ENCODE data around the gene C1QB. TPM values are rescaled to one million over a fixed set of nuclear protein-coding genes. Genes with fewer than 3 reads are reported as not detected.
A peak's percentile ranks its signal among the peaks of the same experiment; 100 is the strongest.
"Not testable (repeated sequence)": the region's sequence is repeated elsewhere in the genome, so short reads cannot be mapped to it uniquely, and the experiment has no call there.

C1QB gene
- polyA plus RNA-seq, 2 donors: 12.8 to 29.1 TPM

GRCh38 chr1:22704440-22705067 is 51.5 kb downstream of the C1QB start:
- H3K27ac ChIP-seq (ENCODE audit: low read depth in 2 of 2, low read length in 1 of 2): no peak overlapping the region
- no peaks in the 10 kb centered on the region for H3K4me1 ChIP-seq (ENCODE audit: control insufficient read depth in 2 of 2, insufficient read depth in 2 of 2, low read length in 1 of 2)
- H3K9me3 ChIP-seq (ENCODE audit: control insufficient read depth in 2 of 2, insufficient read depth in 1 of 2, low read depth in 1 of 2, low read length in 1 of 2): no peaks in the 10 kb centered on the region
- WGBS, 2 donors: 64 to 71% methylated on average over 2 of the region's 2 CpGs
- H3K27me3 ChIP-seq (ENCODE audit: control insufficient read depth in 1 of 2, insufficient read depth in 2 of 2, low read length in 2 of 2): no peaks in the 10 kb centered on the region
- no peaks in the 10 kb centered on the region for H3K36me3 ChIP-seq (ENCODE audit: control insufficient read depth in 2 of 2, insufficient read depth in 2 of 2, low read length in 1 of 2)
- H3K4me3 ChIP-seq (ENCODE audit: low read depth in 1 of 2, low read length in 2 of 2): no peak overlapping the region

- no peak overlapping the region for H3K27ac ChIP-seq (ENCODE audit: low read depth in 2 of 2, low read length in 1 of 2)
- no peaks in the 10 kb centered on the region for H3K9me3 ChIP-seq (ENCODE audit: control insufficient read depth in 2 of 2, insufficient read depth in 1 of 2, low read depth in 1 of 2, low read length in 1 of 2)
- no peak overlapping the region for H3K4me3 ChIP-seq (ENCODE audit: low read depth in 1 of 2, low read length in 2 of 2)
- no peaks in the 10 kb centered on the region for H3K27me3 ChIP-seq (ENCODE audit: control insufficient read depth in 1 of 2, insufficient read depth in 2 of 2, low read length in 2 of 2)
- H3K36me3 ChIP-seq (ENCODE audit: control insufficient read depth in 2 of 2, insufficient read depth in 2 of 2, low read length in 1 of 2): no peaks in the 10 kb centered on the region
- no peaks in the 10 kb centered on the region for H3K4me1 ChIP-seq (ENCODE audit: control insufficient read depth in 2 of 2, insufficient read depth in 2 of 2, low read length in 1 of 2)
These were observed 52.5 kb downstream of the C1QB start for GRCh38 chr1:22705586-22705985.

- not testable (repeated sequence) for H3K27ac ChIP-seq (ENCODE audit: low read depth in 2 of 2, low read length in 1 of 2); H3K4me1 ChIP-seq (ENCODE audit: control insufficient read depth in 2 of 2, insufficient read depth in 2 of 2, low read length in 1 of 2); H3K9me3 ChIP-seq (ENCODE audit: control insufficient read depth in 2 of 2, insufficient read depth in 1 of 2, low read depth in 1 of 2, low read length in 1 of 2); H3K36me3 ChIP-seq (ENCODE audit: control insufficient read depth in 2 of 2, insufficient read depth in 2 of 2, low read length in 1 of 2); H3K4me3 ChIP-seq (ENCODE audit: low read depth in 1 of 2, low read length in 2 of 2); H3K27me3 ChIP-seq (ENCODE audit: control insufficient read depth in 1 of 2, insufficient read depth in 2 of 2, low read length in 2 of 2)
- WGBS, 2 donors: 86 to 94% methylated on average over 4 of the region's 4 CpGs
These were observed 53.1 kb downstream of the C1QB start for GRCh38 chr1:22706100-22706499.

- no peaks in the 10 kb centered on the region for H3K36me3 ChIP-seq (ENCODE audit: control insufficient read depth in 2 of 2, insufficient read depth in 2 of 2, low read length in 1 of 2)
- no peak overlapping the region for H3K27ac ChIP-seq (ENCODE audit: low read depth in 2 of 2, low read length in 1 of 2)
- H3K4me3 ChIP-seq (ENCODE audit: low read depth in 1 of 2, low read length in 2 of 2): no peak overlapping the region
- H3K4me1 ChIP-seq (ENCODE audit: control insufficient read depth in 2 of 2, insufficient read depth in 2 of 2, low read length in 1 of 2): peaks cover 0 to 5% of the 10 kb centered on the region in 2 donors
- H3K27me3 ChIP-seq (ENCODE audit: control insufficient read depth in 1 of 2, insufficient read depth in 2 of 2, low read length in 2 of 2): peaks cover 3 to 4% of the 10 kb centered on the region in 2 donors
- H3K9me3 ChIP-seq (ENCODE audit: control insufficient read depth in 2 of 2, insufficient read depth in 1 of 2, low read depth in 1 of 2, low read length in 1 of 2): no peaks in the 10 kb centered on the region
These were observed 55.7 kb downstream of the C1QB start for GRCh38 chr1:22708777-22709176.

- Histone ChIP-seq H3K4me1 (ENCODE audit: control insufficient read depth in 2 of 2, insufficient read depth in 2 of 2, low read length in 1 of 2) (peaks cover 0 to 5% of the 10 kb centered on the region in 2 donors), H3K27me3 (ENCODE audit: control insufficient read depth in 1 of 2, insufficient read depth in 2 of 2, low read length in 2 of 2) (peaks cover 3 to 4% of the 10 kb centered on the region in 2 donors), H3K9me3 (ENCODE audit: control insufficient read depth in 2 of 2, insufficient read depth in 1 of 2, low read depth in 1 of 2, low read length in 1 of 2) (no peaks in the 10 kb centered on the region), H3K27ac (ENCODE audit: low read depth in 2 of 2, low read length in 1 of 2) (no peak overlapping the region), H3K36me3 (ENCODE audit: control insufficient read depth in 2 of 2, insufficient read depth in 2 of 2, low read length in 1 of 2) (no peaks in the 10 kb centered on the region), H3K4me3 (ENCODE audit: low read depth in 1 of 2, low read length in 2 of 2) (no peak overlapping the region)
- WGBS, 2 donors: 82 to 83% methylated on average over 3 of the region's 3 CpGs
These were observed 56.2 kb downstream of the C1QB start for GRCh38 chr1:22709227-22709626.

GRCh38 chr1:22709891-22710700 is 57.1 kb downstream of the C1QB start:
- Histone ChIP-seq H3K4me3 (ENCODE audit: low read depth in 1 of 2, low read length in 2 of 2) (peak overlapping the region in 1 of 2 donors; percentile 56), H3K4me1 (ENCODE audit: control insufficient read depth in 2 of 2, insufficient read depth in 2 of 2, low read length in 1 of 2) (peaks cover 0 to 5% of the 10 kb centered on the region in 2 donors), H3K27ac (ENCODE audit: low read depth in 2 of 2, low read length in 1 of 2) (no peak overlapping the region), H3K9me3 (ENCODE audit: control insufficient read depth in 2 of 2, insufficient read depth in 1 of 2, low read depth in 1 of 2, low read length in 1 of 2) (no peaks in the 10 kb centered on the region), H3K36me3 (ENCODE audit: control insufficient read depth in 2 of 2, insufficient read depth in 2 of 2, low read length in 1 of 2) (no peaks in the 10 kb centered on the region), H3K27me3 (ENCODE audit: control insufficient read depth in 1 of 2, insufficient read depth in 2 of 2, low read length in 2 of 2) (peaks cover 3 to 4% of the 10 kb centered on the region in 2 donors)
- WGBS, 2 donors: 3 to 4% methylated on average over 48 to 50 of the region's 50 CpGs

- WGBS, 2 donors: 0% methylated on average over 21 to 55 of the region's 55 CpGs
These were observed 57.6 kb downstream of the C1QB start, which contains the start of gene EPHB2 for GRCh38 chr1:22710701-22711049. Gene EPHB2 (plus strand): TSS chr1:22710839. CDS start chr1:22710983, 144 bp downstream.

GRCh38 chr1:22711071-22711470 is 58.0 kb downstream of the C1QB start:
- Histone ChIP-seq H3K27ac (ENCODE audit: low read depth in 2 of 2, low read length in 1 of 2) (no peak overlapping the region), H3K9me3 (ENCODE audit: control insufficient read depth in 2 of 2, insufficient read depth in 1 of 2, low read depth in 1 of 2, low read length in 1 of 2) (no peaks in the 10 kb centered on the region), H3K36me3 (ENCODE audit: control insufficient read depth in 2 of 2, insufficient read depth in 2 of 2, low read length in 1 of 2) (no peaks in the 10 kb centered on the region), H3K4me1 (ENCODE audit: control insufficient read depth in 2 of 2, insufficient read depth in 2 of 2, low read length in 1 of 2) (peaks cover 0 to 5% of the 10 kb centered on the region in 2 donors), H3K27me3 (ENCODE audit: control insufficient read depth in 1 of 2, insufficient read depth in 2 of 2, low read length in 2 of 2) (peaks cover 3 to 4% of the 10 kb centered on the region in 2 donors), H3K4me3 (ENCODE audit: low read depth in 1 of 2, low read length in 2 of 2) (peak overlapping the region; percentile 22 to 56)
- 0% methylated on average over 60 of the region's 60 CpGs; no CpG with 5 or more reads in 1 of the 2 donors for WGBS, 2 donors

More at GRCh38 chr1:22710701-22711049, 57.6 kb downstream of the C1QB start, which contains the start of gene EPHB2:
- H3K4me1 ChIP-seq (ENCODE audit: control insufficient read depth in 2 of 2, insufficient read depth in 2 of 2, low read length in 1 of 2): peaks cover 0 to 5% of the 10 kb centered on the region in 2 donors
- no peaks in the 10 kb centered on the region for H3K36me3 ChIP-seq (ENCODE audit: control insufficient read depth in 2 of 2, insufficient read depth in 2 of 2, low read length in 1 of 2)
- peaks cover 3 to 4% of the 10 kb centered on the region in 2 donors for H3K27me3 ChIP-seq (ENCODE audit: control insufficient read depth in 1 of 2, insufficient read depth in 2 of 2, low read length in 2 of 2)
- H3K9me3 ChIP-seq (ENCODE audit: control insufficient read depth in 2 of 2, insufficient read depth in 1 of 2, low read depth in 1 of 2, low read length in 1 of 2): no peaks in the 10 kb centered on the region
- peak within 1 kb of the TSS; percentile 28 to 56 for H3K4me3 ChIP-seq (ENCODE audit: low read depth in 1 of 2, low read length in 2 of 2)
- no peak within 1 kb of the TSS for H3K27ac ChIP-seq (ENCODE audit: low read depth in 2 of 2, low read length in 1 of 2)

Data from esophagus (tissue), 2 donors.